B cell (primary cell): ENCODE measurements around the gene PLS1. TPM values are rescaled to one million over a fixed set of nuclear protein-coding genes. Genes with fewer than 3 reads are reported as not detected.

Experiments
- ATAC-seq: fragments of 200-7000 bp; cut with Tn5 transposase; one replicate; pipeline ENCODE4 v1.10.0; 2021; ENCODE audit warnings: low read depth, mild to moderate bottlenecking, moderate number of reproducible peaks, moderate library complexity
- CTCF ChIA-PET: fragments of 350-600 bp; sonication (Branson Sonifier 250); formaldehyde crosslinking; loops from one replicate; lab custom pipeline; 2021; ENCODE audit warnings: antibody characterized with exemption, inconsistent platforms; lab: Charles Lee
- POLR2A ChIA-PET: fragments of 350-600 bp; sonication (Branson Sonifier 250); formaldehyde crosslinking; loops from one replicate; lab custom pipeline; 2021; ENCODE audit warnings: antibody characterized with exemption; lab: Charles Lee
- DNase-seq: peaks from one replicate; pipeline ENCODE4 v3.0.0; 2013
- H2AFZ ChIP-seq: 2 replicates; pipeline ENCODE4 v1.6.1; 2012; ENCODE audit warnings: mild to moderate bottlenecking, low read depth, low read length; ENCODE audit not compliant: insufficient read depth, poor library complexity, severe bottlenecking
- H3K27ac ChIP-seq, 2 donors: 1 replicate in 1 of 2; 2 replicates in 1 of 2; pipeline ENCODE4 v1.5.1; 2012 to 2013; ENCODE audit warnings: low read length in 2 of 2, mild to moderate bottlenecking in 2 of 2, moderate library complexity in 1 of 2
- H3K27me3 ChIP-seq, 4 experiments: fragments of 200-600 bp in 1 of 4; sonication (generic) in 1 of 4; replicated peaks in 1 of 4; 1 replicate in 2 of 4; 2 replicates in 2 of 4; pipeline versions ENCODE4 v1.6.1 to v1.7.0; 2013 to 2016; ENCODE audit warnings: low read length in 3 of 4, mild to moderate bottlenecking in 2 of 4, mixed read lengths in 1 of 4, moderate library complexity in 1 of 4; ENCODE audit not compliant: insufficient read depth in 4 of 4, control insufficient read depth in 3 of 4; ENCODE audit errors: control extremely low read depth in 1 of 4
- H3K36me3 ChIP-seq, 2 experiments: replicated peaks in 1 of 2; 1 replicate in 1 of 2; 2 replicates in 1 of 2; pipeline versions ENCODE4 v1.6.1 to v1.7.1; 2013; ENCODE audit warnings: low read length in 1 of 2; ENCODE audit not compliant: insufficient read depth in 2 of 2, control insufficient read depth in 1 of 2; ENCODE audit errors: control extremely low read depth in 1 of 2, extremely low read depth in 1 of 2
- H3K4me1 ChIP-seq, 2 donors: fragments of 200-600 bp in 1 of 2; sonication (generic) in 1 of 2; 1 replicate in 1 of 2; 2 replicates in 1 of 2; pipeline versions ENCODE4 v1.5.1 to v1.6.1; 2013 to 2017; ENCODE audit warnings: low read length in 2 of 2; ENCODE audit not compliant: control insufficient read depth in 2 of 2, insufficient read depth in 2 of 2
- H3K4me2 ChIP-seq: replicated peaks from 2 replicates; pipeline ENCODE3; 2012; ENCODE audit warnings: mild to moderate bottlenecking, low read depth, low read length; ENCODE audit not compliant: poor library complexity, severe bottlenecking
- H3K4me3 ChIP-seq, 5 experiments: fragments of 200-600 bp in 1 of 5; sonication (generic) in 1 of 5; 1 replicate in 3 of 5; 2 replicates in 2 of 5; pipeline versions ENCODE4 v1.5.1 to v1.7.0; 2011 to 2016; ENCODE audit warnings: low read length in 4 of 5, mild to moderate bottlenecking in 4 of 5, low read depth in 2 of 5, control low read depth in 1 of 5, moderate library complexity in 1 of 5; ENCODE audit not compliant: insufficient read depth in 1 of 5; ENCODE audit errors: control extremely low read depth in 1 of 5, extremely low read depth in 1 of 5
- H3K79me2 ChIP-seq: fragments of 200-600 bp; sonication (generic); one replicate; pipeline ENCODE4 v1.6.0; 2016; ENCODE audit warnings: low read length; ENCODE audit not compliant: control insufficient read depth, insufficient read depth
- H3K9ac ChIP-seq: fragments of 200-600 bp; sonication (generic); 2 replicates; pipeline ENCODE4 v1.6.1; 2017; ENCODE audit warnings: mild to moderate bottlenecking, low read length, moderate library complexity
- H3K9me3 ChIP-seq, 3 donors: one replicate each; pipeline versions ENCODE4 v1.6.1 to v1.7.1; 2013; ENCODE audit warnings: low read length in 2 of 3; ENCODE audit not compliant: control insufficient read depth in 2 of 3, insufficient read depth in 1 of 3; ENCODE audit errors: control extremely low read depth in 1 of 3
- H4K20me1 ChIP-seq: 2 replicates; pipeline ENCODE4 v1.6.0; 2012; ENCODE audit warnings: mild to moderate bottlenecking, low read length; ENCODE audit not compliant: insufficient read depth, control insufficient read depth, poor library complexity, severe bottlenecking
- H3K27ac Mint-ChIP-seq: one replicate; pipeline ENCODE4 v1.8.0; 2021; ENCODE audit warnings: mixed read lengths
- H3K27me3 Mint-ChIP-seq: one replicate; pipeline ENCODE4 v1.8.0; 2021; ENCODE audit warnings: mixed read lengths
- H3K4me1 Mint-ChIP-seq: one replicate; pipeline ENCODE4 v1.8.0; 2021; ENCODE audit warnings: mixed read lengths
- H3K4me3 Mint-ChIP-seq: one replicate; pipeline ENCODE4 v1.8.0; 2021; ENCODE audit warnings: mixed read lengths
- H3K9me3 Mint-ChIP-seq: one replicate; pipeline ENCODE4 v1.8.0; 2022; ENCODE audit warnings: mixed read lengths; ENCODE audit not compliant: insufficient read depth
- CTCF ChIP-seq: fragments of 200-600 bp; IDR thresholded peaks from one replicate; pipeline ENCODE4 v1.8.0; 2022; ENCODE audit warnings: antibody characterized with exemption, mild to moderate bottlenecking
- EZH2 ChIP-seq: IDR thresholded peaks from 2 replicates; pipeline ENCODE4 v1.6.1; 2012; ENCODE audit warnings: borderline replicate concordance, low read depth, mild to moderate bottlenecking, moderate library complexity, low read length; ENCODE audit not compliant: insufficient read depth, poor library complexity, severe bottlenecking
- WGBS: methylation state at CpG from one replicate; pipeline ENCODE4 v1.1.5; 2013; ENCODE audit warnings: missing lambda C conversion rate; ENCODE audit not compliant: insufficient coverage; 5-methylcytosine and 5-hydroxymethylcytosine counted together
- intact Hi-C: fragments of 100-400 bp; cut with micrococcal nuclease; formaldehyde crosslinking; loops from one replicate; pipeline ENCODE4 v1.10.0; 2022
- polyA plus RNA-seq: library from polyadenylated mRNA; depleted of rRNA; stranded (reverse); fragments of >200 nt; gene quantifications from 2 replicates; pipeline ENCODE4 v1.2.3, GENCODE V29; 2012
- total RNA-seq, 2 donors: library from RNA; stranded (reverse); fragments of 120-200 nt in 1 of 2; gene quantifications; 1 replicate in 1 of 2; 2 replicates in 1 of 2; pipeline versions ENCODE4 v1.2.3 to v1.2.4, GENCODE V29; 2013 to 2022

PLS1 gene
- total and polyA plus RNA-seq, 2 donors (not counting 1 experiment from before 2014, with no cell fraction given), result 0.13 to 0.74 TPM

GRCh38 chr3:142694225-142694624, 98.0 kb downstream of the PLS1 start:
- Mint-ChIP-seq H3K4me1 (no peaks in the 10 kb centered on the region), H3K4me3 (no peak overlapping the region), H3K27me3 (no peaks in the 10 kb centered on the region), H3K9me3 (no peaks in the 10 kb centered on the region), H3K27ac (no peak overlapping the region)
- POLR2A ChIA-PET, result no interaction called here
- H3K4me2 ChIP-seq, result no peak overlapping the region
- ATAC-seq (no peak), DNase-seq (no peak)
- H3K27me3 ChIP-seq, result no peaks in the 10 kb centered on the region
- H2AFZ ChIP-seq, result no peak overlapping the region
- no peaks in the 10 kb centered on the region for H3K79me2 ChIP-seq
- intact Hi-C loops, result no loop called here
- no peaks in the 10 kb centered on the region for H4K20me1 ChIP-seq
- CTCF ChIA-PET, result interaction anchor here (1.3 kb wide), 1 partner anchor 9 kb away, joined by 3 read pairs; no protein-coding TSS in a partner anchor
- H3K4me1 ChIP-seq, result no peaks in the 10 kb centered on the region
- H3K9me3 ChIP-seq, result no peaks in the 10 kb centered on the region
- no peaks in the 10 kb centered on the region for H3K36me3 ChIP-seq
- H3K9ac ChIP-seq, result no peak overlapping the region
- H3K4me3 ChIP-seq, result no peak overlapping the region
- TF ChIP-seq EZH2, result no peak
- no peak for TF ChIP-seq CTCF
- H3K27ac ChIP-seq, result no peak overlapping the region
- no CpG with 5 or more reads among the region's 1 CpG for WGBS

GRCh38 chr3:142705198-142705597, 109.0 kb downstream of the PLS1 start:
- no peaks in the 10 kb centered on the region for H3K36me3 ChIP-seq
- no peak overlapping the region for H3K27ac ChIP-seq
- no peaks in the 10 kb centered on the region for H3K27me3 ChIP-seq
- DNase-seq (no peak), ATAC-seq (no peak)
- POLR2A ChIA-PET, result no interaction called here
- no peak overlapping the region for H3K9ac ChIP-seq
- no peak overlapping the region for H3K4me3 ChIP-seq
- no peak overlapping the region for H3K4me2 ChIP-seq
- H2AFZ ChIP-seq, result no peak overlapping the region
- H4K20me1 ChIP-seq, result no peaks in the 10 kb centered on the region
- H3K27me3 Mint-ChIP-seq, result peaks cover 10% of the 10 kb centered on the region
- H3K79me2 ChIP-seq, result no peaks in the 10 kb centered on the region
- no peaks in the 10 kb centered on the region for H3K9me3 ChIP-seq
- TF ChIP-seq EZH2, result no peak
- no peak for TF ChIP-seq CTCF
- H3K4me3 Mint-ChIP-seq, result no peak overlapping the region
- no peak overlapping the region for H3K27ac Mint-ChIP-seq
- CTCF ChIA-PET, result no interaction called here
- WGBS, result no CpG with 5 or more reads among the region's 2 CpGs
- intact Hi-C loops, result no loop called here
- no peaks in the 10 kb centered on the region for H3K4me1 Mint-ChIP-seq
- no peaks in the 10 kb centered on the region for H3K9me3 Mint-ChIP-seq
- no peaks in the 10 kb centered on the region for H3K4me1 ChIP-seq
